Lower leg skin (tissue), 3 donors: ENCODE data around the gene CHN2.

Experiments
- POLR2A ChIP-seq, 2 donors: fragments of 450-650 bp; IDR thresholded peaks; one replicate each; pipeline ENCODE4 v1.6.1; 2016 to 2017; ENCODE audit warnings: antibody characterized with exemption in 2 of 2, mild to moderate bottlenecking in 1 of 2, moderate library complexity in 1 of 2
- TF ChIP-seq, protein P1 (sequence below), 3 donors: fragments of 450-650 bp; IDR thresholded peaks; one replicate each; pipeline ENCODE4 v1.5.1; 2016; ENCODE audit warnings: antibody characterized with exemption in 3 of 3, mild to moderate bottlenecking in 3 of 3, moderate library complexity in 2 of 3

DNA sequence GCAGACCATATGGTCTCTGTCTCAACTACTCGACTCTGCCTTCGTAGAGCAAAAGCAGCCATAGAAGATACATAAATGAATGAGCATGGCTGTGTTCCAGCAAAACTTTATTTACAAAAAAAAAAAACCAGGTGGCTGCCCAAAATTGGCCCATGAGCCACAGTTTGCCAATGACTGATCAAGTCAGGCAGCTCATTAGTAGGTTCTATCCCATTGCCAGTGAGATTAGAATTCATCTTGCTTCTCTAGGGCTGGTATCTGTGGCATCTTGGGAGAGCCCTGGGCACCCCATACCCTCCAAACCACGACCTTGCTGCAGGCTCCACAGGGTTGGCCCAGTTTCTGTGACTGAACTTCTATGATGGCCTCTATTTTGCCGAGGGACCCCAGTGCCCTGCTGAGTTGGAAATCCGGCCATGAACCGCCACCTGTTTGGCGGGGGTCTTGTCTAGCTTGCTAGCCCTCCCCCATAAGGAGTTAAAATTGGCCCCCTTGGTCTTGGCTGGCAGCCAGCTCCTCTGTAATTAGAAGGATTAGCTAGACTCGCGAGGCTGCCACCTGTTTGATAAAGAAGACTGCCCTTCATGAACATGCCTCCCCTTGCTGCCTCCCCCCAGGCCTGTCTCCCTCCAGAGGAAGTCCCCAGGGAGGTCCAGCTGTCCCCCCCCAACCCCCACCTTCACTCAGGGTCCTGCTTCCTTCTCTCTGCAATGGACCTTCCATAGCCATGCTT, 83.9 kb downstream of the CHN2 start:
- TF ChIP-seq, protein P1, sequence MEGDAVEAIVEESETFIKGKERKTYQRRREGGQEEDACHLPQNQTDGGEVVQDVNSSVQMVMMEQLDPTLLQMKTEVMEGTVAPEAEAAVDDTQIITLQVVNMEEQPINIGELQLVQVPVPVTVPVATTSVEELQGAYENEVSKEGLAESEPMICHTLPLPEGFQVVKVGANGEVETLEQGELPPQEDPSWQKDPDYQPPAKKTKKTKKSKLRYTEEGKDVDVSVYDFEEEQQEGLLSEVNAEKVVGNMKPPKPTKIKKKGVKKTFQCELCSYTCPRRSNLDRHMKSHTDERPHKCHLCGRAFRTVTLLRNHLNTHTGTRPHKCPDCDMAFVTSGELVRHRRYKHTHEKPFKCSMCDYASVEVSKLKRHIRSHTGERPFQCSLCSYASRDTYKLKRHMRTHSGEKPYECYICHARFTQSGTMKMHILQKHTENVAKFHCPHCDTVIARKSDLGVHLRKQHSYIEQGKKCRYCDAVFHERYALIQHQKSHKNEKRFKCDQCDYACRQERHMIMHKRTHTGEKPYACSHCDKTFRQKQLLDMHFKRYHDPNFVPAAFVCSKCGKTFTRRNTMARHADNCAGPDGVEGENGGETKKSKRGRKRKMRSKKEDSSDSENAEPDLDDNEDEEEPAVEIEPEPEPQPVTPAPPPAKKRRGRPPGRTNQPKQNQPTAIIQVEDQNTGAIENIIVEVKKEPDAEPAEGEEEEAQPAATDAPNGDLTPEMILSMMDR (IDR thresholded peaks at IDR 0.05), result no peak
- TF ChIP-seq POLR2A (IDR thresholded peaks at IDR 0.05), result no peak
